Activated CD8-positive, alpha-beta memory T cell treated with anti-CD3 and anti-CD28 coated beads, Interleukin-2, amount 10 ng/mL, durations not matched to agents 7 days and 5 days (primary cell): Measurements from ENCODE around the gene ADCY9. TPM values are rescaled to one million over a fixed set of nuclear protein-coding genes. Genes with fewer than 3 reads are reported as not detected.
A peak's percentile ranks its signal among the peaks of the same experiment; 100 is the strongest.

Experiments used
- ATAC-seq: fragments of 150-1000 bp; cut with Tn5 transposase; one replicate; pipeline ENCODE4 v1.10.0; 2021; ENCODE audit warnings: moderate library complexity
- CTCF ChIA-PET: fragments of 350-600 bp; sonication (Branson Sonifier 250); formaldehyde crosslinking; loops from one replicate; lab custom pipeline; 2021; ENCODE audit warnings: antibody characterized with exemption; lab: Charles Lee
- DNase-seq: peaks from one replicate; pipeline ENCODE4 v3.0.0-alpha.2; 2020
- H3K27ac Mint-ChIP-seq: one replicate; pipeline ENCODE4 v1.8.0; 2021; ENCODE audit warnings: mild to moderate bottlenecking, mixed read lengths
- H3K27me3 Mint-ChIP-seq: one replicate; pipeline ENCODE4 v1.8.0; 2021; ENCODE audit warnings: mixed read lengths
- H3K36me3 Mint-ChIP-seq: one replicate; pipeline ENCODE4 v1.8.0; 2021; ENCODE audit warnings: mild to moderate bottlenecking, mixed read lengths
- H3K4me1 Mint-ChIP-seq: one replicate; pipeline ENCODE4 v1.8.0; 2021; ENCODE audit warnings: mixed read lengths
- H3K4me3 Mint-ChIP-seq: one replicate; pipeline ENCODE4 v1.8.0; 2021; ENCODE audit warnings: mild to moderate bottlenecking, moderate library complexity, mixed read lengths
- H3K9me3 Mint-ChIP-seq: one replicate; pipeline ENCODE4 v1.8.0; 2022; ENCODE audit warnings: low read depth, mixed read lengths
- total RNA-seq, 2 experiments: library from RNA; stranded (reverse); gene quantifications; one replicate each; pipeline ENCODE4 v1.2.3, GENCODE V29; 2021

Gene ADCY9
- total RNA-seq, 2 experiments from 2014 or later, result 8.6 to 11.0 TPM

- ATAC-seq (no peak), DNase-seq (no peak)
- Mint-ChIP-seq H3K36me3 (peaks cover 8% of the 10 kb centered on the region), H3K27me3 (peaks cover 9% of the 10 kb centered on the region), H3K27ac (no peak overlapping the region), H3K4me3 (peak overlapping the region; percentile 57), H3K4me1 (peaks cover 41% of the 10 kb centered on the region), H3K9me3 (no peaks in the 10 kb centered on the region)
- CTCF ChIA-PET, result interaction anchor here (1.2 to 4.0 kb wide), 3 partner anchors 32 to 158 kb away, joined by 3 to 23 read pairs (median 3); partner anchors contain the start of gene TFAP4
Measured at GRCh38 chr16:4114257-4115208, 1.7 kb downstream of the ADCY9 start.

GRCh38 chr16:4113358-4114256, 2.6 kb downstream of the ADCY9 start:
- Mint-ChIP-seq H3K27me3 (peaks cover 5% of the 10 kb centered on the region), H3K4me1 (peaks cover 43% of the 10 kb centered on the region), H3K9me3 (no peaks in the 10 kb centered on the region), H3K4me3 (peak overlapping the region; percentile 57), H3K27ac (no peak overlapping the region), H3K36me3 (peaks cover 10% of the 10 kb centered on the region)
- CTCF ChIA-PET, result interaction anchor here (4.0 kb wide), 1 partner anchor 140 kb away, joined by 23 read pairs; no protein-coding TSS in a partner anchor
- ATAC-seq (no peak), DNase-seq (no peak)

- ATAC-seq, result no peak
- peaks cover 10% of the 10 kb centered on the region for H3K36me3 Mint-ChIP-seq
- CTCF ChIA-PET, result interaction anchor here (1.0 to 2.0 kb wide), 2 partner anchors 34 to 142 kb away, joined by 4 to 8 read pairs; no protein-coding TSS in a partner anchor
- H3K27me3 Mint-ChIP-seq, result no peaks in the 10 kb centered on the region
- H3K9me3 Mint-ChIP-seq, result no peaks in the 10 kb centered on the region
- H3K27ac Mint-ChIP-seq, result no peak overlapping the region
- H3K4me1 Mint-ChIP-seq, result peaks cover 43% of the 10 kb centered on the region
- no peak for DNase-seq
- H3K4me3 Mint-ChIP-seq, result peak overlapping the region; percentile 36
Measured at GRCh38 chr16:4111748-4112696, 4.2 kb downstream of the ADCY9 start.

GRCh38 chr16:4110680-4111079, 5.6 kb downstream of the ADCY9 start:
- CTCF ChIA-PET, result interaction anchor here (0.8 to 2.0 kb wide), 2 partner anchors 143 to 172 kb away, joined by 3 to 8 read pairs; no protein-coding TSS in a partner anchor
- H3K27me3 Mint-ChIP-seq, result no peaks in the 10 kb centered on the region
- DNase-seq (no peak), ATAC-seq (no peak)
- H3K27ac Mint-ChIP-seq, result no peak overlapping the region
- peaks cover 41% of the 10 kb centered on the region for H3K4me1 Mint-ChIP-seq
- H3K36me3 Mint-ChIP-seq, result peaks cover 10% of the 10 kb centered on the region
- no peak overlapping the region for H3K4me3 Mint-ChIP-seq
- no peaks in the 10 kb centered on the region for H3K9me3 Mint-ChIP-seq

- Mint-ChIP-seq H3K4me1 (peaks cover 39% of the 10 kb centered on the region), H3K4me3 (no peak overlapping the region), H3K9me3 (no peaks in the 10 kb centered on the region)
Measured at GRCh38 chr16:4110065-4110464, 6.2 kb downstream of the ADCY9 start.

GRCh38 chr16:4109250-4109736, 6.9 kb downstream of the ADCY9 start:
- peaks cover 10% of the 10 kb centered on the region for H3K36me3 Mint-ChIP-seq

More at GRCh38 chr16:4110065-4110464, 6.2 kb downstream of the ADCY9 start:
- Mint-ChIP-seq H3K27ac (no peak overlapping the region), H3K36me3 (peaks cover 10% of the 10 kb centered on the region), H3K27me3 (no peaks in the 10 kb centered on the region)
- CTCF ChIA-PET, result interaction anchor here (0.6 kb wide), 1 partner anchor 248 kb away, joined by 3 read pairs; no protein-coding TSS in a partner anchor
- no peak for DNase-seq
- ATAC-seq, result no peak

GRCh38 chr16:4106516-4106915, 9.7 kb downstream of the ADCY9 start:
- Mint-ChIP-seq H3K27ac (no peak overlapping the region), H3K4me1 (peaks cover 9% of the 10 kb centered on the region), H3K4me3 (no peak overlapping the region), H3K9me3 (no peaks in the 10 kb centered on the region), H3K36me3 (peaks cover 12% of the 10 kb centered on the region), H3K27me3 (no peaks in the 10 kb centered on the region)
- DNase-seq (no peak), ATAC-seq (no peak)
- CTCF ChIA-PET, result no interaction called here

More at GRCh38 chr16:4109250-4109736, 6.9 kb downstream of the ADCY9 start:
- Mint-ChIP-seq H3K27ac (no peak overlapping the region), H3K27me3 (no peaks in the 10 kb centered on the region), H3K9me3 (no peaks in the 10 kb centered on the region), H3K4me3 (no peak overlapping the region), H3K4me1 (peaks cover 33% of the 10 kb centered on the region)
- no peak for DNase-seq
- CTCF ChIA-PET, result no interaction called here
- ATAC-seq, result no peak

- CTCF ChIA-PET, result no interaction called here
Measured at GRCh38 chr16:4105848-4106247, 10.4 kb downstream of the ADCY9 start.

GRCh38 chr16:4103745-4104144, 12.5 kb downstream of the ADCY9 start:
- no peak overlapping the region for H3K4me3 Mint-ChIP-seq
- H3K27me3 Mint-ChIP-seq, result no peaks in the 10 kb centered on the region
- H3K9me3 Mint-ChIP-seq, result no peaks in the 10 kb centered on the region
- CTCF ChIA-PET, result no interaction called here
- H3K36me3 Mint-ChIP-seq, result peaks cover 13% of the 10 kb centered on the region
- ATAC-seq (no peak), DNase-seq (no peak)
- H3K27ac Mint-ChIP-seq, result no peak overlapping the region
- H3K4me1 Mint-ChIP-seq, result peaks cover 3% of the 10 kb centered on the region

More at GRCh38 chr16:4105848-4106247, 10.4 kb downstream of the ADCY9 start:
- Mint-ChIP-seq H3K9me3 (no peaks in the 10 kb centered on the region), H3K4me3 (no peak overlapping the region), H3K27me3 (no peaks in the 10 kb centered on the region), H3K36me3 (peaks cover 12% of the 10 kb centered on the region), H3K4me1 (peaks cover 6% of the 10 kb centered on the region), H3K27ac (no peak overlapping the region)
- ATAC-seq (no peak), DNase-seq (no peak)

GRCh38 chr16:4101421-4102219, 14.6 kb downstream of the ADCY9 start:
- no peaks in the 10 kb centered on the region for H3K27me3 Mint-ChIP-seq
- H3K4me3 Mint-ChIP-seq, result no peak overlapping the region
- no peak overlapping the region for H3K27ac Mint-ChIP-seq
- H3K9me3 Mint-ChIP-seq, result no peaks in the 10 kb centered on the region
- no peaks in the 10 kb centered on the region for H3K4me1 Mint-ChIP-seq
- peaks cover 13% of the 10 kb centered on the region for H3K36me3 Mint-ChIP-seq
- CTCF ChIA-PET, result no interaction called here
- DNase-seq, result no peak
- ATAC-seq, result no peak

GRCh38 chr16:4098501-4098900, 17.7 kb downstream of the ADCY9 start:
- DNase-seq (no peak), ATAC-seq (no peak)
- Mint-ChIP-seq H3K36me3 (peaks cover 7% of the 10 kb centered on the region), H3K27ac (no peak overlapping the region), H3K27me3 (no peaks in the 10 kb centered on the region), H3K4me3 (no peak overlapping the region), H3K4me1 (peaks cover 8% of the 10 kb centered on the region), H3K9me3 (no peaks in the 10 kb centered on the region)
- CTCF ChIA-PET, result no interaction called here
